T47D (cell line): ENCODE results near the gene KLHL29.

Experiments used
- DNase-seq, 2 experiments: peaks; one replicate each; pipeline versions ENCODE4 v3.0.0 to v3.0.0-alpha.2; 2011 to 2012; ENCODE audit warnings: low read depth in 1 of 2, low spot score in 1 of 2
- JUND ChIP-seq: IDR thresholded peaks from 2 replicates; pipeline ENCODE4 v1.6.1; 2012; ENCODE audit warnings: low read depth
- in situ Hi-C: cut with HindIII; loops from 2 replicates; pipeline ENCODE4 v1.10.0; 2016; ENCODE audit warnings: low sequenced_read_pairs, low pct_unique_long_range_greater_than_20kb

KLHL29 gene

DNA sequence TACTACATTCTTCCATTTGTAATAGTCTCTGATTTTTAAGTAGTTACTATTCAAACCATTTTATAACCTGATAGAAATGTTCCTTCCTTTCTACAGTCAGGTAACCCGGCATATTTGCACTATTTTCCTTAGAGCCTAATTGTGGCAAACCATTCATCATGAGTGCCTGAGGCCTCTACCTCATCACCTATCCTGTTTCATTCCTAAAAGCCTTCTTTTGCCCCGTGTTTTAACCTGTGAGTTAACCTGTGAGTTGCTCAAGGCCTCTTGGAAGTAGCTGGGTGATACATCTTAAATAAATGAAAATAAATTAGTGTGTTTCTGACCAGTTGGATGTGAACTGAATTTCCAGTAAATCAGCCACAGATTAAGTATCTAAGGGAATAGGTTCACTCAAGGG is 6.5 kb upstream of the KLHL29 start:
- DNase-seq, result no peak
- in situ Hi-C loops, result no loop called here
- TF ChIP-seq JUND, result no peak

DNA sequence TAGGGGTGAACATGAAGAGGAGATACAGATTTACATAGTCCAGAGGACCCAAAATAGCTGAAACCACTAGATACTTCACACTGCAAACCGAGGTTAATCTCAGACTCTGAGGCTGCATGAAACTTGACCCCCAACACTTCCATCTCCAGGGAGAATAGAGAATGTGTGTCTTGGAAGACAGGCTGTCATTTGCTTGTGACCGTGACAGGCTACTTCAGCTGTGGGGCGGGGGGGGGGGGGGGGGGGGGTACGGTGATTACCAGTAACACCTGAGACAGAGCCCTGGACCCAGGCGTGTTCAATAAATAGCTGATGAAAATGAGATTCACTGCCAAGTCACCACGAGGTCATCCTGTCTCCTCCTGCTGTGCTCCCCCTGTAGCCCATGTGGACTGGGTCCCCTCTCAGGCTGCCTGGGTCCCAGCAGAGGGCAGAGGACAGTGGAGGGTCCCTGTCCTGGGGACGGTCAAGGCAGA is 5.7 kb upstream of the KLHL29 start:
- in situ Hi-C loops, result no loop called here
- DNase-seq, result no peak
- no peak for TF ChIP-seq JUND

DNA sequence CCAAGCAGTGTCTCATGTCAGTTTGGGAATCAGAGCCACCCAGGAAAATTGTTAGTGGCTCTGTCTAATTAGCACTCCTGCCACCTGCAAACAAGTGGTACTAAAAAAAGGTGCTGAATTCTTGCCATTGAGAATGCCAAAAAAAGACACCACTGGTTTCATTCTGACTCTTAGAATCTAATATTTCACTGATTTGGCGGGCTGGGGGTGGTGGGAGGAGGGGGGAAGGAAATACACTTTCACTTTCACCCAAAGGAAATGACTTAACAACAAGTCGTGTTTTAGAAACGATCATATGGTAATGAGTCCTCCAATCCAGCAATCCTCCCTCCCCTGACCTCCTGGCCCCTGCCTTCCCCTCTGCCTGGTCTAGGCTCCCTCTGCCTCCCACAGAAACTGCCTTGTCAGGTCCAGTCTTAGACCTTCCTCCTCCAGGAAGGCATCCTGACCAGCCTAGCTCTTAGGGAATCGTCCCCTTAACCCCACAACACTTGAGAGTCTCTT is 4.4 kb upstream of the KLHL29 start:
- in situ Hi-C loops, result no loop called here
- DNase-seq, result no peak
- TF ChIP-seq JUND, result no peak

DNA sequence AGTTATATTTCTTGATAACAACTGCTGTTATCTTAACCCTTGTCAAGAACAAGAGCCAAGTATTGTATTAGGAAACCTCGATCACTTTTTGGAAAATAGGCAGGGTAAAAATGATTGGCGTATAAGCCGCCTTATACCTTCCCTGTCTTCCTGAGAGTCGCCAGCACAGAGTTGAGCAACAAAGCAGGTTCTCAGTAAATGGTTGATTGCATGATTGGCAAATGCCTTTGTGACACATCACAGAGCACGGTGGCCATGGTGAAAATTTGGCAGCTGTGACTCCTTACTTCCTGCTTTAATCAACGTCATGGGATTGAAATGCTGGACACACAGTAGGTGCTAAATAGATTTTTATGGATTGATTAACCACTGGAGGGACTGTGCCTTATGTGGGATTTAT is 3.9 kb upstream of the KLHL29 start:
- TF ChIP-seq JUND, result no peak
- peak; percentile 60 to 73 for DNase-seq
- in situ Hi-C loops, result no loop called here

DNA sequence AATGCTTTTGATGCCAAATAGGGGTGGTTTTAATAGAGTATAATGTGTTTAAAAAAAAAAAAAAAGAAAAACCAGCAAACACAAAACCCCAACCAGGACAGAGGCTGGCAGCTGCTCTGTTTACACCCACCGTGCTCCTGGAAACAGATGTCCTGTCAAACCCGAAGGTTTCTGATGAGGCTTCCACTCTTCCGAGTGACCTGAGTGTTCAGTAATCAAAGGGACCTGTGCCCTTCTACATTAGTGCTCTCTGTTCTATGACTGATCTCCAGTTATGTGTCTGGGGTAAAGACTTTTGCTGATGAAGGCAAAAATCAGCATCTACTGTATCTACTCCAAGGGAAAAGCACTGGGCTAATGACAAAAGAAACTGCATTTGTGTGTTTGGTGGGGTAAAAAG is 3.5 kb upstream of the KLHL29 start:
- in situ Hi-C loops, result no loop called here
- DNase-seq, result no peak
- no peak for TF ChIP-seq JUND

DNA sequence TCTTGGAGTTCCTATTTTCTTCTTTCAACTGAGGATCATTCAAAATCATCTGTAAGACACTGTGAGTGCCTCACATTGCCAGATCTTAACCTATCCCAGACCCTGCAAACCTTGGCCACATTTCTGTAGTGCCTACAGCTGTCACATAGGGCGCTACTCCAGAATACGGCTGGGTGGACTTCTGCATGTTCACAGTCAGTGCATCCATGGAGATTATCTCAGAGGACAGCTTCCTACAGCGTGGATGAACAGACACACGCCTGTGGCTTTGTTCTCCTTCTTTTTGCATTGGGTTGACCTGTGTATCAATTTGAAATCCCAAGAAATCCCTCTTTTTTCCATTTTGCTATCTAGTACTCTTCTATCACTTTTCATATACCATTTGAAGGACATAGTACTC is 1.9 kb upstream of the KLHL29 start:
- DNase-seq, result no peak
- in situ Hi-C loops, result no loop called here
- no peak for TF ChIP-seq JUND

DNA sequence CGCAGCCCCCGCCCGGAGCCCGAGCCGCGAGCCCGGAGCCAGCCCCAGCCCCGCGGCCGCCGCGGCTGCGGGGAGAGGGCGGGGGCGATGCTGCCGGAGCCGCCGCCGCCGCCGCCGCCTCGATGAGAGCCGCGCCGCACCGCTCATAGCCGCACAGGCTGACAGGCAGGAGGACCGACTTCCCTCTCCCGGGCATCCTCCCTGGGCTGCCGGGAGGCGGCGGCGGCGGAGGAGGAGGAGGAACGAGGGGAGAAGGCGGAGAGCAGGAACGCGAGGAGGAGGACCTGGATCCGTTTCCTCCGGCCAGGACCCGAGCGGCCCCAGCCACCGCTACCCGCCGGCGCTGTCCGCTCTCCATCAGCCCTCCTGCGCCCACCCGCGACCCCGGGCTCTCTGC is 370 bp downstream of the KLHL29 start:
- DNase-seq, result no peak
- in situ Hi-C loops, result no loop called here
- no peak for TF ChIP-seq JUND

DNA sequence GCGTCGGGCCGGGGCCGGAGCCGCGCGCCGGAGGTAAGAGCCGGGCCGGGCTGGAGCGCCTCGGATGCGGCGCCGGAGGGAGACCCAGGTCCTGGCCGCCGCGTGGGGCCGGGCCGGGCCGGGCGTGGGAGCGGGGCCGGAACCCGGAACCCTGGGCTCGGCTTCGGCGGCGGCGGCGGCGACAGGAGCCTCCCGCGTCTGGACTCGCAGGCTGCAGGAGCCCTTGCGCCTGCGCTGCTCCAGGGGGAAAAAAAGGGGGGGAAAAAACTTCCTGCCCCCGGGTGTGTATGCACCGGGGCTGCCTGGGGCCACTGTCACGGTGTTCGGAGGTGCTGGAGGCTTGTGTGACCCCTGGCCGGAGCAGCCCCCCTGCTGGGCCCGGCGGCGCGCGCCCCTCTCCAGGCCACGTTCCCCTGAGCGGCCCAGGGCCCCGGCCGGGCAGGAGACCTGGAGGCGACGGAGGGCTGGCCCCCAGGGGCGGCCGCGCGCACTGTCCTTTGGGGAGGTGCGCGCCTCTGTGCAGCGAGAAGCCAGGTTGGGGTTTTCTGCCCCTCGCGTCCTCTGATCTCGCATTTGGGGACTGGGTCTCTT is 864 bp downstream of the KLHL29 start:
- no peak for DNase-seq
- in situ Hi-C loops, result no loop called here
- TF ChIP-seq JUND, result no peak

DNA sequence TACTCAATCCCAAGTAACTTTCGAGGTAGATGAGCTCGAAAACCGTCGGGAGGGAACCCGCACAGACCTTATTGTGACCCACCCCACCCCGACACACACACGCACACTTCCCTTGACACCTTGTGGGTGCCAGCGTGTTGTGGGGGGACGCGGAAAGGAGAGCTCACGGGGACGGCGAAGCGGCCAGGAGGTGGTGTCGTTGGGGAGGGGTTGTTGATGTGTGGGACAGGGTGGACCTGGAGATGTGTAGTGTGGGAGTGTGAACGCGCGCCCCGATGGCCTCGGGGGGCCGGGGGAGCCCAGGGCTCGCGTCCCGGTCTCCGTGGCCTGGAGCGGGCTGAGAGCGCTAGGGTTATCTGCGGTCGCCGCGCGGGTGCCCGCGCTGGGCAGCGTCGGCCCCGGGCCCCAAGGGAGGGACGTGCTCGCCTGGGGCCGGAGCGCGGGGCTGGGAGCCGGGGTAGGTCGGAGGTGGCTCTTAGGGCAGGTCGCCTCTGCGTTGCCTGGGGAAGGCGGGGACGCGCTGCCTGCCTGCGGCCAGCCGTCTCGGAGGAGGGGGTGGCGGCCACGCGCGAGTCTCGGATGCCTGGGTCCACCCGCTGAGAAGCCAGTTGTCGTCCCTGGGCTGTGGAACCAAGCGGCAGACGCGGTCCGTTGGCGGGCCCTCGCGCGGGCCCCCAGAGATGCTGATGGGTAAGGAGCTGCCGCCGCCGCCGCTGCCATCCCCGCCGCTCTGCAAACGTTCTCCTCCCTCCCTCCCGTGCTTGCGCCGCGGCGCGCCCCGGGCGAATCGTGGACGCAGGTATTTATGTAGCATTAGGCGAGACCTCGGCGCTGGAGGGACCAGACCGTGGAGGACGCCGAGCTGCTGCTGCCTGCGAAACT is 1.6 kb downstream of the KLHL29 start:
- DNase-seq, result no peak
- in situ Hi-C loops, result no loop called here
- no peak for TF ChIP-seq JUND

DNA sequence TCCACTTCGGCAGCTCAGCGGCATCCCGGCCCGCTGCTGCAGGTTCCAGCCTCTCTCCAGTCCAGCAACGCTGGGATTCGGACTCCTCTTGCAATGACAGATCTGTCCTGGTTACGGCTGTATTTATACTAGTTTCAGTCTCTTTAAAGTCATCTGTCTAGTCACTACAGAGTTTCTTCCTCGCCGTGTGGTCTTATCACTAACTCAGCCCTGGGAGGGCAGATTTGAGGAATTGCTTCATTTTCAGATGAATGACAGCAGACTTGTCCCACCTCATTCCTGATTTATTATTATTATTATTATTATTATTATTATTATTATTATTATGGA is 2.2 kb downstream of the KLHL29 start:
- no peak for DNase-seq
- in situ Hi-C loops, result no loop called here
- TF ChIP-seq JUND, result no peak

DNA sequence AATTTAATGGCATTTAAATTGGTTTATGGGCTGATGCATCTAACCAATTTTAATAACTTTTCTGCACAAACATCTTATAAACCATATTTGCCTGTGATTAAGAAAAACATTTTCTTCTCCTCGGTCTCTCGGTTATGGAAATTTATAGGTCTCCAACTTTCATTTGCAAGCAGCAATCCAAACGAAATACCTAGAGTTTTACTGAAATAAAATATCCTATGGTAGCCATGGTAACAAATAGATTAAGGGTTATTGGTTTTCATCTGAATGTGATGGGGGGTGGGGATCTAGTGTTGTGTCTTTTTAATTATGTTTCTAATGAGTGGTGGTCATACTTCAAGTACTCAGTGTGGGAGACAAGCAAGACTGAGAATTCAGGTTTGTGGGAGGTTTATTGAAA is 2.9 kb downstream of the KLHL29 start:
- no peak for TF ChIP-seq JUND
- in situ Hi-C loops, result no loop called here
- DNase-seq, result no peak

DNA sequence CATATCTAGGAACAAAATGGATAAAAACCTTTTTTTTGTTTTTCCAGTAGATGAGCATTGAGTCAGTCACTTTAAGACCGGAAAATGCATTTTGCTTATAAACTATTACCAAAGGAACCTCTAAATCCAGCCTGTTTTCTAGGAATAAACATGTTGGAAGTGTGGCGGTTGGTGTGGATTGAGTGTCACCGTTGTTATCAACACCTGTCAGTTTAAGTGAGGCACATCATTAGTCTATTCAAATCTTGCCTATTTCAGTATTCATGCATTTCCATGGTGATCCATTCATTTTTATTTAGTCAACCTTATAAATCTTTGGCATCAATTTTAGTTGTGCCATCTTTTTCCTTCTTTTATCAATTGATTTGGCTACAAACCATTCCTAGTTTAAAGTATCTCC is 3.3 kb downstream of the KLHL29 start:
- no peak for TF ChIP-seq JUND
- in situ Hi-C loops, result no loop called here
- no peak for DNase-seq

DNA sequence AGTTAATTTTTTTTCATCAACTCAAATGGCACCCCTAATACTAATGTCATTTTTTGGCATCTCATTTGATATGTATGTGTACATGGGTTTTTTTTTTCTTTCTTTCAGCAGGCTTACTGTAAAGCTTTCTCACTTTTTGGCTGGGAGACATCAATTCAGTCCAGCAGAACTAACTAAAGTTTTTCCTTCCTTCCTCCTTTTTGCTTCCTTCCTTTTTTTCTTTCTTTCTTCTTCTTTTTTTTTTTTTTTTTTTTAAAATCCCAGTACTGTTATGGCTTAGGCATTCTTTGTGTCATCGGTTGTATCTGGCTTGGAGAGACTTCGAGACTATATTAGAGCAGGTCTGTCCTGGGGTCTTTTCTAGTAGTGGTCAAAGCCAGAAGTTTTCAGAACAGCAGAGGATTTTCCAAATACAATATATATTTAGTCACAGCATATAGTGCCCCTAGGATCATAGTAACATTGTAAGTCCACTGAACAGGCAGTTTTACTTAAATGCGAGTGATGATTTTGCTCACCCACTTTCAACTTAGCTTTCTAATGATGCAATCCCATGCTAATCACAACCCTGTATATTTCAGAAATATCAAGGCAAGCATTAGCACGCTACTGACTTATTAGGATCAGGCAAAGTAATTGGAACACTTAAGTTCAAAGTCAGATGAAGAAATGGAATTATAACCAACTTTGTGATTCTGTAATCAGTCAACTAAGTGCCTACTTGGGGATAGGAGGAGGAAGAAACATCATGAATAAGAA is 4.0 kb downstream of the KLHL29 start:
- DNase-seq, result no peak
- no peak for TF ChIP-seq JUND
- in situ Hi-C loops, result no loop called here
